ENCODE measurements around the gene COL18A1.

The COL18A1 gene

GRCh38 chr21:45538381-45539045, 133.5 kb downstream of the COL18A1 start:
- no peak for DNase-seq

- no peak for DNase-seq
These were observed 134.3 kb downstream of the COL18A1 start for GRCh38 chr21:45539046-45539795.

GRCh38 chr21:45539796-45540600, 135.0 kb downstream of the COL18A1 start:
- no peak for DNase-seq

- DNase-seq = no peak
These were observed 135.6 kb downstream of the COL18A1 start for GRCh38 chr21:45540601-45540970.

GRCh38 chr21:45541221-45542039, 136.5 kb downstream of the COL18A1 start:
- no peak for DNase-seq

GRCh38 chr21:45542242-45542666, 137.3 kb downstream of the COL18A1 start, which contains the start of gene SLC19A1:
SLC19A1 (minus strand) TSS chr21:45542440; CDS start chr21:45537959, 4,481 bp downstream.
- DNase-seq = no peak

- no peak for DNase-seq
These were observed 137.9 kb downstream of the COL18A1 start for GRCh38 chr21:45542667-45543370.

GRCh38 chr21:45543371-45543709, 138.4 kb downstream of the COL18A1 start:
- no peak for DNase-seq

GRCh38 chr21:45543710-45544448, 138.9 kb downstream of the COL18A1 start:
- no peak for DNase-seq

- no peak for DNase-seq
These were observed 139.7 kb downstream of the COL18A1 start for GRCh38 chr21:45544449-45545235.

GRCh38 chr21:45545236-45545570, 140.2 kb downstream of the COL18A1 start:
- no peak for DNase-seq

GRCh38 chr21:45545691-45546531, 140.9 kb downstream of the COL18A1 start:
- no peak for DNase-seq

GRCh38 chr21:45546636-45547544, 141.9 kb downstream of the COL18A1 start:
- DNase-seq = no peak

GRCh38 chr21:45547545-45547900, 142.6 kb downstream of the COL18A1 start:
- DNase-seq = no peak

GRCh38 chr21:45548711-45549491, 143.9 kb downstream of the COL18A1 start:
- DNase-seq = no peak

GRCh38 chr21:45549626-45550463, 144.9 kb downstream of the COL18A1 start:
- DNase-seq = no peak
